HG03025 (cell line): ENCODE data around the gene RERE.

Source experiments
- ATAC-seq: cut with Tn5 transposase; IDR thresholded peaks from one replicate; pipeline ENCODE4 v1.9.1; 2021; ENCODE audit warnings: mild to moderate bottlenecking, moderate library complexity; ENCODE audit not compliant: unreplicated experiment, low FRiP score

The RERE gene

DNA sequence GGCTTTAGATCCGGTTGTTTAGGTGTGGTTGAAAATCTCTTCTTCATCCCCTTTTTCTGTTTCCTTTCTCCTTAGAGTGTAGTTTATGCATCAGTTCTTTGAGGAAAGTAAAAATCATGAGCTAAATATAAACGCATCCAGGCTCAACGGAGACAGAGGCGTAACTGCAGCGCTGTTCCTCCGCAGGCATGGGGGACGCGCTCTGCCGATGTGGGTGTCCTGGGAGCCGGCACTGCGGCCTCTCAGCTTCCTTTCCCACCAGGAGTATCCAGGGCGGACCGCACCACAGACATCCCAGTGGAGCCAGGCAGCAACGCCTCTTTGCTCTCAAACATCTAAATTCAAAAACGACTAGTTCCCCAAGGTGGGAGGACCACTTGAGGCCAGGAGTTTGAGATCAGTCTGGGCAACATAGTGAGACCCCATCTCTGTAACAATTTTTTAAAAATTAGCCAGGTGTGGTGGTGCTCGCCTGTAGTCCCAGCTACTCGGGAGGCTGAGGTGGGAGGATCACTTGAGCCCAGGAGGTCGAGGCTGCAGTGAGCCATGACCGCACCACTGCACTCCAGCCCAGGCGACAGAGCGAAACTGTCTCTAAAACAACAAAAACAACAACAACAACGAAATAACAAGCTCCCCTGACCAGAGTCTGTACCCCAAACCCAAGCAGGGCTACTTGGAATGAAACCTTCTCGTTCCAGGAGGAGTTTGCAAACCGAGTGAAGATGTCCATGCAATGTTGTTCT, 483.2 kb downstream of the RERE start:
- ATAC-seq, result no peak

DNA sequence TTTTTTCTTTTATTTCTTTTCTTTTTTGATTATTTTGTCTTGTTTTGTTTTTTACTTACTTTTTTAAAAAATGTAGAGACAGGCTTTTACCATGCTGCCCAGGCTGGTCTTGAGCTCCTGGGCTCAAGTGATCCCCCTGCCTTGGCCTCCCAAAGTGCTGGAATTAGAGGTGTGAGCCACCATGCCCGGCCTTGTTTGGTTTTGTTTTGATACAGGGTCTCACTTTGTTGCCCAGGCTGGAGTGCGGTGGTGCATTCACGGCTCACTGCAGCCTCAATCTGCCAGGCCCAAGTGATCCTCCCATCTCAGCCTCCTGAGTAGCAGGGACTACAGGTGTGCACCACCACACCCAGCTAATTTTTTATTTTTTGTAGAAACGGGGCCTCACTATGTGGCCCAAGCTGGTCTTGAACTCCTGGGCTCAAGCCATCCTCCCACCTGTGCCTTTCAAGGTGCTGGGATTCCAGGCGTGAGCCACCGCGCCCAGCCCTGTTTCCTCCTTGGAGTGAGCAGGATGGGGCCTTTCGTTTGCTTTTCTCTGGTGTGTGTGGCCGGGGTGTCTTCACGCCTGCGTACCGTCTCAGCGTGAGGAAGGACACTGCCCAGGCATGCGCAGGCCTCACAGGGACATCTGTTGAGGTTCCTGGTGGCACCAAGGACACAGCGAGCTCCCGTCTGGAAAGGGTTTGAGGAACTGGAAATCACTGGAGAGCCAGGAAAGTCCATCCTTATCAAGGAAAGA, 484.0 kb downstream of the RERE start:
- ATAC-seq, result no peak

DNA sequence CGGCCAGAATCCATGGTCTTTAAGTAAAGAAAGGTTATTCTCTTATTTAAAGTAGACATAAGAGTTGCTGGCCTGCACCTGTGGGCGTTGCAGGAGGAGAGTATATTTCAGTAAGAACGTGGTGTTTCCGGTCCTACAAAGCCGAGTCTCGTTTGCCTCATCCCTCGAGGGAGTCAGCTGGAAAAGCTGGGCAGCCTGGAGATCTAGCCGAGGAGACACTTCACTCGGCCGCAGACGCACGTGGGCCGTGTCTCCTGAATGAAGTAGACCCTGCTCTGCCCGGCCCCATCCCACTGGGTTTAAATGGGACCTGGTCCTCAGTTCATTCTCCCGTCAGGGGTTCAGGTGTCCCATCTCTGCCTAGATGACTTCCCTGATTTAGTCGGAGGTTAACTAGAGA, 484.6 kb downstream of the RERE start:
- no peak for ATAC-seq

DNA sequence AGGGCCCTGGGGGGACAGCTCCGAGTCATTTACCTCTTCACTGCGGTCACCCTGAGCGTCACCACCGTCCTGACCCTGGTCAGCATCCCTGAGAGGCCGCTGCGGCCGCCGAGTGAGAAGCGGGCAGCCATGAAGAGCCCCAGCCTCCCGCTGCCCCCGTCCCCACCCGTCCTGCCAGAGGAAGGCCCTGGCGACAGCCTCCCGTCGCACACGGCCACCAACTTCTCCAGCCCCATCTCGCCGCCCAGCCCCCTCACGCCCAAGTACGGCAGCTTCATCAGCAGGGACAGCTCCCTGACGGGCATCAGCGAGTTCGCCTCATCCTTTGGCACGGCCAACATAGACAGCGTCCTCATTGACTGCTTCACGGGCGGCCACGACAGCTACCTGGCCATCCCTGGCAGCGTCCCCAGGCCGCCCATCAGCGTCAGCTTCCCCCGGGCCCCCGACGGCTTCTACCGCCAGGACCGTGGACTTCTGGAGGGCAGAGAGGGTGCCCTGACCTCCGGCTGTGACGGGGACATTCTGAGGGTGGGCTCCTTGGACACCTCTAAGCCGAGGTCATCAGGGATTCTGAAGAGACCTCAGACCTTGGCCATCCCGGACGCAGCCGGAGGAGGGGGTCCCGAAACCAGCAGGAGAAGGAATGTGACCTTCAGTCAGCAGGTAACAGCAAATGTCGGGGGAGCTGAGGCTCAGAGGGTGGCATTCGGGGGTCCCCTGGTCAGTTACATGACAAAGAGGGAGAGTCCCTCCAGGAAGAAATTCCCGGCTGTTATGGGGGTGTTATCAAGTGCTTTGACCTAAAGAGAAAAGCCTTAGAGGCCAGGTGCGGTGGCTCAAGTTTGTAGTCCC, 486.9 kb downstream of the RERE start:
- ATAC-seq, result no peak

DNA sequence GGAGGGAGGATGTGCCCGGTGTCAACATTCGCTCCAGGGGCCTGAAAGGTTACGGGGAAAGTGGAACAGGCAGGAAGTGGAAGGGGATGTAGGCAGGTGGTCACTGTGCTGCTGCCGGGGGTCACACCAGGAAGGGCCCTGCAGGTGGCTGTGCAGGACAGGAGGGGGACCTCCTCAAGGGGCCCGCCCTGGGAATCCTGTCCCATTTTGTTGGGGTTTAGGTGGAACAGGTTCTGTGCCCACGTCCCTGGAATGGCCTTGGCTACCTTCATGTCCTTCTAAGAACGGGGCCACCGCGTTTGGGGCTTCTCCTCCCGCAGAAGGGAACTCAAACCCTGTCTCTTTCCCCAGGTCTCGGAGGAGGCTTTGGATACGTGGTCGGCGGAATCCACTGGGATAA, 487.6 kb downstream of the RERE start:
- ATAC-seq, result no peak

DNA sequence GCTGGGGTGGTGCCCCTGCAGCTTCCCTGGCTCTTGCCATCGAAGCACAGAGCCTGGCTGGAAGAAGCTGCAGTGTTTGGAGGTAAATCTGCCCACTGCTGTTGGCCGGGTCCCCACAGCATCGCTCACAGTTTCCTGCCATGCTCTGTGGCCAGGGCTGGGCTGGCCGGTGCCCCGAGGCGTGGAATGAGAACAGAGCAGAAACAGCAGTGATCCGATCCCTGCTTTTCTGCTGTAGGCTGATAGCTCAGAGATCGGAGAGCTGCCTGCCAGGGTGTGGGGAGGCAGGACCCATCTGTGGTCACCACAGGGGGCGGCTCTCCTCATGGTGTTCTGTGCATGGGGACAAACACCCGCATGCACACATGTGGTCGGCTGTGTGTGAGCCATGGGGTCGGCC, 488.0 kb downstream of the RERE start:
- ATAC-seq, result no peak

DNA sequence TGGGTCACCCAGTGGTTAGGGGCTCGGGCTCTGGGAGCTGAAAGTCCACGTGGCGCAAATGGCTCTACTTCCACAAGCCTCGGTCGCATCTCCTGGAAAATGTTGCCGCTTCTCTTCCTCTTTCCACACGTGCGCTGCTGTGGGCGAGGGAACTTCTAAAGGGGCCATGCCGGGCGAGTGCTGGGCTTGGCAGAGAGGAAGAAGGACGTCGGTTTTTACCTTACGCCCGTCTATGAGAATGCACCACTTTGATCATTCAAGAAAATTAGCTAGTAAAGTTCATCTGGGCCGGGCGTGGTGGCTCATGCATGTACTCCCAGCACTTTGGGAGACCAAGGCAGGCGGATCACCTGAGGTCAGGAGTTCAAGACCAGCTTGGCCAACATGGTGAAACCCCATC, 489.2 kb downstream of the RERE start:
- no peak for ATAC-seq

DNA sequence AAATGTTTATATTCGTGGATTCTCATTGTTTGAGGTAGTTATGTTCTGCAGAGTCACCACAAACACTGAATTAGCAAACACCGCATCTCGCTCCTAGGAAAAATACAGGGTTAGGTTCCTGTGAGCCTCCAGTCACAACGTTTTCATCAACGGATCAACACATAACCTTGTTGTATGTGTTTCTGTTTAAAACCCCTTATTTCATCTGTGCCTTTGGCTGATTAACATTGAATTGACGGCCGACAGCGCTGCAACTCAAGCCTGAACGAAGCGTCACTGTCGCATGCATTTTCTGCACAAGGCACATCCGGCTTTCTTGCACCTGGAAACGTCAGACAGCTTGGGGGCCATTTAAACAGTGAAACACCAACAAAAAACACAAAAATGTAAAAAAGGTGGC, 491.2 kb downstream of the RERE start:
- ATAC-seq, result no peak

DNA sequence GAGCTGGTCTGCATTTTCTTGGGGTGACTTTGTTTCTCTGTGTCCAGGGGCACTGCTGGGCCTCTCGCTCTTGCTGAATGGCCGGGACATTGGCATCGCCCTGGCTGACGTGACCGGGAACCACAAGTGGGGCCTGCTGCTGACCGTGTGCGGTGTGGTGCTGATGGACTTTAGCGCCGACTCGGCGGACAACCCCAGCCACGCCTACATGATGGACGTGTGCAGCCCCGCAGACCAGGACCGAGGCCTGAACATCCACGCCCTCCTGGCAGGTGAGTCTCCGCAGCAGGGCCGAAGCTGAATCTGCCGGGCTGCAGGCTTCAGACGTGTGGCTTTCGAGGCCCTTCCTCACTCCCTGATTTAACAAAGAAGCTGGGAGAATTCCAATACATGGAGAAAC, 491.7 kb downstream of the RERE start:
- ATAC-seq, result no peak

DNA sequence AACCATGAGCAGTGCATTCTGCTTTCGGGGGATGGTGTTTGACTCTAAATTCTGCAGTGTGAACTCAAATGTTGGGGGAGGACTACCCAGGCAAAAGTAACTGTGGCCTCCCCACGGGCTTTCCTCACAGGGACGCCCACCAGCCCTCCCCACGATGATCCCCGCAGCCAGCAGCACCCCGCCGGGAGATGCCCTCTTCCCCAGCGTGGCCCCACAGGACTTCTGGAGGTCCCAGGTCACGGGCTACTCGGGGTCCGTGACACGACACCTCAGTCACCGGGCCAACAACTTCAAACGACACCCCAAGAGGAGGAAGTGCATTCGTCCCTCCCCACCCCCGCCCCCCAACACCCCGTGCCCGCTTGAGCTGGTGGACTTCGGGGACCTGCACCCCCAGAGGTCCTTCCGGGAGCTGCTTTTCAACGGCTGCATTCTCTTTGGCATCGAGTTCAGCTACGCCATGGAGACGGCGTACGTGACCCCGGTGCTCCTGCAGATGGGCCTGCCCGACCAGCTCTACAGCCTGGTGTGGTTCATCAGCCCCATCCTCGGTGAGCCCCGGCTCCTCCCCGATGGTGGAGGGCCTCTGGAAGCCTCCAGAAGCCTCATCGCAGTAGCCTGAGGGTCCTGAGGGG, 493.1 kb downstream of the RERE start:
- no peak for ATAC-seq

DNA sequence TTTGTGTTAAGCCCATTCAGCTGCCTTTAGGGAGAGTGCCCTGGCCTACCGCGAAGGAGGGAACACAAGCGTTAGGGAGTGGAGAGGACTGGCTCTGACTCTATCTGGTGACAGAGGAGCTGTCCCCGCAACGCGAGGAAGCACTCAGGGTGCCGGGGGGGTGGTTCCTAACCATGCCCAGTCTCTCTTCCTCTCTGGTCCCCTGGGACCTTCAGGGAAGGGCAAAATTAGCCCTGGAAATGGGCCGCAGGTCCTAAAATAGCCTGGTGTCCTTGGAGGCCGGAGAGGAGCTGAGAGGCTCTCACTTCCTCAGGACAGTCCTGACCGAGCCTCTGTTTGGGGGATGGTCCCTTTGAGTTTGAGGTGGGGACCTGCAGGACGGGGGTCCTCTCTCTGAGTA, 493.7 kb downstream of the RERE start:
- no peak for ATAC-seq

DNA sequence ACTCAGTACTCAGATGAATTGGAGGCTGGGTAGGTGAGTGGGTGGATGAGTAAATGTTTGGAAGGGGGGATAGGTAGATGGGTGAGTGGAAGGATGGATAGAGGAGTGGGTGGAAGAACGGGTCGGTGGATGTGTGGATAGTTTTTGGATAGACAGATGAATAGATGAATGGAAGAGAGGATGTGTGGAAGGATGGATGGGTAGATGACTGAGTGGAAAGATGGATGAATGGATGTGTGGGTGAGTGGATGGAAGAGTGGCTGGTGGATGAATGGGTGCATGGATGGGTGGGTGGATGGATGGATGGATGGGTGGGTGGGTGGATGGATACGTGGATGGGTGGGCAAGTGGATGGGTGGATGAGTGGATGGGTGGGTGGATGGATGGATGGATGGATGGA, 495.8 kb downstream of the RERE start:
- ATAC-seq, result no peak

DNA sequence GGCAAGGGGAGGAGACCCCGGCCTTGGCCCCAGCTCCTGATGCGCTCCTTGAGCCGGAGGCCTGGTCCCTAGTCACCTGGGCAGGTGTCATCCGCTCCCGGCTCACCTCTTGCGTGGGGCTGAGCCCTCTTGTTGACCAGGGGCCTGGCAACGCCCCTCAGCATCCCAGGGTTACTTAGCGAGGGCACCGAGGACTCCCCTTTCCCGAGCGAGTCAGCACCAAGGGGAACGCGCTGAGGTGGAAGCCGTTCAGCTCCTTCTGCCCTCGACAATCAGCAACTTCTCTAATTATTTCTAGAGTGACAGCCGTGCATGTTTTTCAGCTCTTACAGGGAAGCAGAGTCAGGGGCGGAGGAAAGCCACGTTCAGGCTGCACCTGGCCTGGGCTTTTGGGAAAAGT, 499.0 kb downstream of the RERE start:
- no peak for ATAC-seq

DNA sequence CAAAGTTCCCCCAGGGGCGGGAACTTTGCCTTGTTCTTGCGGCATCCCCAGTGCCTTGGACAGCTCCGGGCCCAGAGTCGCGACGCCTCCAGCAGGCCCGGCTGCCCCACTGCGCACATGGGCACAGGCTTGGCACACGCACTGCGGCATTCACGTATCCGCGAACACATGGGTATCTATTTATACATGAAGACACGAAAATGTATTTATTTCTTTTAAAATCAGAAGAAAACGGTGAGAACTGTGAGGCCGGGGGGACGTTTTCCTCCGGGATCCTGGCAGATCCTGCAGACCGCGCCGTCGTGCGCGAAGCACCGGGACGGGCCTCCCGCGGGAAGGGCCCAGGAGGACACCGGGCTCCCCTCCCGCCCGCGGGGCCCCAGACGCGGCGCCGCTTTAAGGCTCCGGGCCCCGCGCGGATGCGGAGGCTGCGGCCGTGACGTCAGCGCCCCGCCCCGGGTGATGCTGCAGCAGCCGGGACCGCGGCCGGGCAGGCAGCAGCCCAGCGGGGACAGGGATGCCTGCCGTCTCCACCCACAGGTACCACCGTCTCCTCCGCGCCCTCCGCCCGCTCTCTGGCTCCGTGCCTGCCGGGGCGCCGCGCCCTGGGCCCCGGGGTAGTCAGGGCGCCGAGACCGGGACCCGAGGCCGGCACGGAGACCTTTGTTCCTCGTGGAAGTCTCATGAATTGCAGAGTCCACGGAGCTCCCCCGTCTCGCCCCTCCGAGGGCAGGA, 499.6 kb downstream of the RERE start, which contains the start of gene SLC45A1:
TSS of gene SLC45A1 (plus strand) at position 468 of the 735 bp plus-strand sequence. CDS start 6,216 bp downstream, outside the sequence.
- no peak for ATAC-seq

DNA sequence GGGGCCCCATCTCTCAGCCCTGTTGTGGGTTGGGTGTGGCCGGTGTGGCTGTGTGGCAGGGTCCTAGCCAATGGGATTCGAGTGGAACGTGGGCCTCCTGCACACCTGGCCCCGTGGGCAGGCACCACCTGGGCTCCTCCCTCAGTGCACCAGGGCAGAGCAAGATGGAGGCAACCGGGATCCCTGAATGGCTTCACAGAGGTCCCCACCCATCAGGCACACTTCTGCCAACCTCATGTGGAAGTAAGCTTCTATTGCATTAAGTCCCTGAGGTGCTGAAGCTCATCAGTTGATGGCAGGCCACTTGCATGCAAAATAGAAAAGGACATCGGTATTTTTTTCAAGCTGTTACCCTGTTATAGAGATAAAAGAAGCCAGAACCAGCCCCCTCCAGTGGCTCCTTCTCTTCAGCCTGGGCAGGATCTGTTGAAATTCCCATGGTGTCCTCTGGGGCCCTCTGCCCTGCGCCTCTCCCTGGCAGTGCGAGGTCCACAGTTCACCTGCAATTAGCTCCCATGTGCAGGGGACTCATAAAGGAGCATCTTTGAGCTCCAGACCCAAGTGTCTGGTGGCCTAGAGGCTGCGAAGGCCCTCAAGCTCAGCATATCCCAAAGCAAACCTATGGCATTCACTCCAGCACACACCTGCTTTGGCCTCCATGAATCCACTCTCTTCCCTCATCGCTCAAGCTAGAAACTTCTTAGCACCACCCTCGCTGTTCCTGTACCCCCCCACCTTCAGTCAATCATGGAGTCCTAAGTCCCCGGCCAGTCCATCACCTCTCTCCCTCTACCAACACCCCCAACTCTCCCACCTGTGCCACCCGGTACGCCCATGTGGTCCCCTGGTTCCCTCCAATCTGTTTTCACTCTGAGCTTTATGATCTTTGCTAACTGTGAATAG, 501.6 kb downstream of the RERE start:
- no peak for ATAC-seq

DNA sequence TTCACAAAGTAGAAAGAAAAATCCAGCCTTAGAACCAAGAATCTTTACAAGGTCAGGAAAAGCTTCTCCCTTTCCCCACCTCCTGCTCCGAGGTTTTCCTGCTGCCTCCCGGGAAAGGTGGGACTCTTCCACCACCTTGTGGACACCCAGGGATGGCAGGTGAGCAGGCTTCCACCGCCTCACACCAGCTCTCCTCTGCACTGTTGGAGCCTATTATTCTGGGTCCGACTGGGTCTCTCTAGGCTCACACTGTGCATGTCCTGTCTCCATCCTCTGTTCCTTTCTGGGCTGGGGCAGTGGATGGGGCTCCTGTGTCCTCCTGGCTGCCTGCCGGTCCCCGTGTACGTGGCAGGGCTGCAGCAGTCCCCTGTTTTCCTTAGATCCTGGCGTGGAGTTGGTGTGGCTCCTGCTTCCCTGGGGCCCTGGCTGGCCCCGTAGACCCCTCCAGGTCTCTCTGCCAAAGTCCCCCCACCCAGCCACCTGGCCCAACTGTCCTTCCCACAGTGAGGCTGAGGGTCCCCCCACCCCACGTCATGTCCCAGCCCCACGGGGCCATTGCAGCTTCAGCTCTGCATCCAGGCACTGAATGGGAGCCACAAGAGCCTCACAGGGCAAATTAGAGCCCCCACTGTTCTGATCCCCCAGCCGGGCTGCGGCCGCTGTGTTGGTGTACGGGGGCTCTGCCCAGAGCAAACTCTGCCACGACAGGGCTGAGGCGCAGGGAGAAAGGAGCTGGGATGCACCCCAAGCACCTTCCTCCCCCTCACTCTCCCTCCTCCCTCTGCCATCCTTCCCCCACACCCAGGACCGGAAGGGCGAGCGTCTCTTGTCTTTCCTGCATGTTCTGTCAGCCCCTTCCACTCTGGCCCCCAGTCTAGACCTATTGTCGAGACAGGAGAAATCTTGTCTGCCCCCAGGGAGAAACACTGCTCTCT, 502.8 kb downstream of the RERE start:
- no peak for ATAC-seq

DNA sequence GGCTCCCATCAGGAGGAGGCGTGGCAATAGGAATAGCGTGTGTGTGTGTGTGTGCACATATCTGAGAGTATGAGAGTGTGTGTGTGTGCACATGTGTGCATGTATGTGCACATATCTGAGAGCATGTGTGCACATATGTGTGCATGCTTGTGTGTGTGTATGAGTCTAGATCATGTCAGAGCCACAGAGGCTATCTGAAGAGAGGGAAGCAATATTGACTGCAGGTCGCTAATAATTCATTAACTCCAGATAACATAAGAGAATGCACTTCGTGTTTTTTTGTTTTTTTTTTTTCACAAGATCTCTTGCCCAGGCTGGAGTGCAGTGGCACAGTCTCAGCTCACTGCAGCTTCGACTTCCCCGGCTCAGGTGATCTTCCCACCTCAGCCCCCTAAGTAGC, 504.2 kb downstream of the RERE start:
- no peak for ATAC-seq
